Sigmoid colon (tissue), 7 donors: Measurements from ENCODE around the gene RAVER2. TPM values are rescaled to one million over a fixed set of nuclear protein-coding genes. Genes with fewer than 3 reads are reported as not detected.

ENCODE experiments used
- DNase-seq: peaks from one replicate; pipeline ENCODE4 v3.0.0-alpha.2; 2019
- H3K27ac ChIP-seq, 4 donors: fragments of 200-600 bp; sonication (generic); one replicate each; pipeline ENCODE4 v1.5.1; 2016 to 2019; ENCODE audit warnings: mild to moderate bottlenecking in 1 of 4
- H3K27me3 ChIP-seq, 3 donors: fragments of 200-600 bp; sonication (generic); one replicate each; pipeline ENCODE4 v1.5.1; 2019; ENCODE audit warnings: mild to moderate bottlenecking in 1 of 3
- H3K36me3 ChIP-seq, 4 donors: fragments of 200-600 bp; sonication (generic); one replicate each; pipeline ENCODE4 v1.5.1; 2016 to 2019
- H3K4me1 ChIP-seq, 4 donors: fragments of 200-600 bp; sonication (generic); one replicate each; pipeline ENCODE4 v1.5.1; 2017 to 2019
- H3K4me3 ChIP-seq, 4 donors: fragments of 200-600 bp; sonication (generic); one replicate each; pipeline ENCODE4 v1.5.1; 2017 to 2019; ENCODE audit warnings: mild to moderate bottlenecking in 2 of 4, moderate library complexity in 1 of 4
- H3K9me3 ChIP-seq, 4 donors: fragments of 200-600 bp in 3 of 4; sonication (generic) in 3 of 4; one replicate each; pipeline versions ENCODE4 v1.5.1 to v1.6.1; 2013 to 2019
- EP300 ChIP-seq, 4 donors: sonication (generic); formaldehyde crosslinking; IDR thresholded peaks; one replicate each; pipeline ENCODE4 v1.6.1; 2017; ENCODE audit warnings: antibody characterized with exemption in 4 of 4
- POLR2A ChIP-seq, 2 donors: fragments of 450-650 bp; IDR thresholded peaks; one replicate each; pipeline ENCODE4 v1.6.1; 2016; ENCODE audit warnings: antibody characterized with exemption in 2 of 2, mild to moderate bottlenecking in 2 of 2, moderate library complexity in 2 of 2
- POLR2AphosphoS5 ChIP-seq, 4 donors: sonication (generic); formaldehyde crosslinking; IDR thresholded peaks; one replicate each; pipeline ENCODE4 v1.6.1; 2017; ENCODE audit warnings: antibody characterized with exemption in 4 of 4
- WGBS, 2 donors: extraction: QIAGEN DNeasy Blood & Tissue Kit; methylation state at CpG; one replicate each; pipeline ENCODE4 v1.1.7; 2013; 5-methylcytosine and 5-hydroxymethylcytosine counted together
- intact Hi-C: fragments of 100-400 bp; cut with DNase I; formaldehyde crosslinking; loops from one replicate; pipeline ENCODE4 v1.15.1; 2023
- polyA plus RNA-seq, 3 donors: library from polyadenylated mRNA; stranded (reverse); fragments of 200-250 nt; gene quantifications; one replicate each; pipeline ENCODE4 v1.2.3, GENCODE V29; 2013
- total RNA-seq, 4 donors: library from RNA; depleted of rRNA; stranded (reverse); fragments of >200 nt; gene quantifications; one replicate each; pipeline ENCODE4 v1.1.0, GENCODE V29; 2016
- TF ChIP-seq, protein P1 (sequence below), 4 experiments: fragments of 450-650 bp in 3 of 4; fragments of 200-600 bp in 1 of 4; IDR thresholded peaks; one replicate each; pipeline ENCODE4 v1.5.1; 2016 to 2019; ENCODE audit warnings: antibody characterized with exemption in 4 of 4, mild to moderate bottlenecking in 3 of 4, moderate library complexity in 2 of 4
- donor health status: healthy with polysubstance abuse.
- donor health status: Bipolar disorder and iron deficiency.
- donor health status: healthy.

RAVER2 gene
- total and polyA plus RNA-seq, 7 donors, result 11.9 to 48.8 (median 17.5) TPM

DNA sequence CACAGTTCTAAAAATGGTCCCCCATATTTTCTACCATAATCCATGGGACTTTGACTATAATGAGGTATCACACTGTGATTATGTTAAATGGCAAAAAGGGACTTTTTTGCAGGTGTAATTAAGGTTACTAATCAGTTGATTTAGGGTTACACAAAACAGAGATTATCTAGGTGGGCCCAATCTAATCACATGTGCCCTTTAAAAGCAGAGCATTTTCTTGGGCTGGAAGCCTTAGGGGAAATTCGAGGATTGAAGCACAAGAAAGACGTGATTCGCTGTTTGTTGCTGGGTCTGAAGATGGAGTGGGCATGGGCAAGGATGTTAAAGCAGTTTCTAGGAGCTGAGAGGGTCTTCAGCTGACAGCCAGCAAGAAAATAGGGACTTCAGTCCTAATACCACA, 13.4 kb downstream of the RAVER2 start:
- Histone ChIP-seq H3K27ac (no peak overlapping the region), H3K36me3 (no peaks in the 10 kb centered on the region), H3K27me3 (no peaks in the 10 kb centered on the region), H3K4me1 (no peaks in the 10 kb centered on the region), H3K9me3 (no peaks in the 10 kb centered on the region), H3K4me3 (no peak overlapping the region)
- no peak for TF ChIP-seq POLR2AphosphoS5 (IDR thresholded peaks at IDR 0.05)
- TF ChIP-seq EP300 (IDR thresholded peaks at IDR 0.05), result no peak
- TF ChIP-seq, protein P1, sequence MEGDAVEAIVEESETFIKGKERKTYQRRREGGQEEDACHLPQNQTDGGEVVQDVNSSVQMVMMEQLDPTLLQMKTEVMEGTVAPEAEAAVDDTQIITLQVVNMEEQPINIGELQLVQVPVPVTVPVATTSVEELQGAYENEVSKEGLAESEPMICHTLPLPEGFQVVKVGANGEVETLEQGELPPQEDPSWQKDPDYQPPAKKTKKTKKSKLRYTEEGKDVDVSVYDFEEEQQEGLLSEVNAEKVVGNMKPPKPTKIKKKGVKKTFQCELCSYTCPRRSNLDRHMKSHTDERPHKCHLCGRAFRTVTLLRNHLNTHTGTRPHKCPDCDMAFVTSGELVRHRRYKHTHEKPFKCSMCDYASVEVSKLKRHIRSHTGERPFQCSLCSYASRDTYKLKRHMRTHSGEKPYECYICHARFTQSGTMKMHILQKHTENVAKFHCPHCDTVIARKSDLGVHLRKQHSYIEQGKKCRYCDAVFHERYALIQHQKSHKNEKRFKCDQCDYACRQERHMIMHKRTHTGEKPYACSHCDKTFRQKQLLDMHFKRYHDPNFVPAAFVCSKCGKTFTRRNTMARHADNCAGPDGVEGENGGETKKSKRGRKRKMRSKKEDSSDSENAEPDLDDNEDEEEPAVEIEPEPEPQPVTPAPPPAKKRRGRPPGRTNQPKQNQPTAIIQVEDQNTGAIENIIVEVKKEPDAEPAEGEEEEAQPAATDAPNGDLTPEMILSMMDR (IDR thresholded peaks at IDR 0.05), result no peak
- no peak for DNase-seq
- intact Hi-C loops, result no loop called here
- 95 to 96% methylated on average over 3 of the region's 3 CpGs for WGBS, 2 donors

GRCh38 chr1:64759968-64760367, 15.1 kb downstream of the RAVER2 start:
- no peaks in the 10 kb centered on the region for H3K27me3 ChIP-seq
- H3K27ac ChIP-seq, result no peak overlapping the region
- intact Hi-C loops, result no loop called here
- H3K36me3 ChIP-seq, result no peaks in the 10 kb centered on the region
- TF ChIP-seq POLR2AphosphoS5 (IDR thresholded peaks at IDR 0.05) (no peak), POLR2A (IDR thresholded peaks at IDR 0.05) (no peak), EP300 (IDR thresholded peaks at IDR 0.05) (no peak)
- TF ChIP-seq, protein P1 (IDR thresholded peaks at IDR 0.05), result no peak
- no peaks in the 10 kb centered on the region for H3K9me3 ChIP-seq
- 64 to 68% methylated on average over 1 of the region's 1 CpG for WGBS, 2 donors
- no peaks in the 10 kb centered on the region for H3K4me1 ChIP-seq
- no peak for DNase-seq
- H3K4me3 ChIP-seq, result no peak overlapping the region

DNA sequence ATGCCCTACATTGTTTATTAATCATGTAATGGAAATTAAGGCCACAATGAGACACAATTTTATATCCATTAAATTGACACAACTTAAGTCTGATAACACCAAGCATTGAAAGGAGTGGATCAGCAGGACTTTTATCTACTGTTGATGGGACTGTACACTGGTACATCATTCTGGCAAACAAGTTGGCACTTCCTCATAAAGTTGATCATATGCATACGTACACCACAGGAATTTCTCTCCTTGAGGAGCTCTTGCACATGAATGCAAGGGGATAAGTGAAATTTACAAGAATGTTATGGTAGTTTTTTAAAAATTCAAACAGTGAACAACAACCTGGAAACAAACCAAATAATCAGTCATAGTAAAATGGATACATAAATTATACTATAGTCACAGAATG, 20.1 kb downstream of the RAVER2 start:
- H3K27me3 ChIP-seq, result no peaks in the 10 kb centered on the region
- 71 to 75% methylated on average over 1 of the region's 1 CpG for WGBS, 2 donors
- no peaks in the 10 kb centered on the region for H3K9me3 ChIP-seq
- H3K36me3 ChIP-seq, result peaks cover 0 to 8% (median 0%) of the 10 kb centered on the region in 4 donors
- no peak overlapping the region for H3K27ac ChIP-seq
- intact Hi-C loops, result no loop called here
- H3K4me1 ChIP-seq, result no peaks in the 10 kb centered on the region
- no peak for DNase-seq
- H3K4me3 ChIP-seq, result no peak overlapping the region
- TF ChIP-seq POLR2A (IDR thresholded peaks at IDR 0.05), result no peak
- TF ChIP-seq EP300 (IDR thresholded peaks at IDR 0.05), result no peak
- no peak for TF ChIP-seq POLR2AphosphoS5 (IDR thresholded peaks at IDR 0.05)
- TF ChIP-seq, protein P1 (IDR thresholded peaks at IDR 0.05), result no peak

GRCh38 chr1:64765826-64766225, 21.0 kb downstream of the RAVER2 start:
- H3K9me3 ChIP-seq, result no peaks in the 10 kb centered on the region
- no peak overlapping the region for H3K27ac ChIP-seq
- H3K27me3 ChIP-seq, result no peaks in the 10 kb centered on the region
- TF ChIP-seq POLR2A (IDR thresholded peaks at IDR 0.05) (no peak), POLR2AphosphoS5 (IDR thresholded peaks at IDR 0.05) (no peak), EP300 (IDR thresholded peaks at IDR 0.05) (no peak)
- TF ChIP-seq, protein P1 (IDR thresholded peaks at IDR 0.05), result no peak
- intact Hi-C loops, result no loop called here
- H3K4me1 ChIP-seq, result no peaks in the 10 kb centered on the region
- DNase-seq, result no peak
- WGBS, 2 donors, result 21 to 65% methylated on average over 2 of the region's 2 CpGs
- H3K4me3 ChIP-seq, result no peak overlapping the region
- peaks cover 0 to 16% (median 2%) of the 10 kb centered on the region in 4 donors for H3K36me3 ChIP-seq

DNA sequence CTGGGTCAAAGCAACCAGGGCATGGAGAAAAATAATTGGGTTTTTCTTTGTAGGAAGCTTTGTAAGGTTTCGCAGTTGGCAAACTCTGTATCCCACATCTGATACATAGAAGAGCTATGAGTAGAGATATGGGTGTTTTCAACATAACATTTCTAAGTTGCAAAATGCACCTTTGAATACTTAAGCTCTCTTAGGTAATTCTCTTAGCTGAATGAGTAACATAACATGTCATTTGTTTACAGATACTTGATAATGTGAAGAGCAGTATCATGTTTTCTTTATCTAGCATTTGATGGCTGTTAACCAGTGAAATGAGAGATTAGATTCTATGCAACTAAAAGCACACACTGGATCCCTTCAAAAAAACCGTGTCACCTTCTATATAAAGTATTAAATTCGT, 21.6 kb downstream of the RAVER2 start:
- H3K27me3 ChIP-seq, result no peaks in the 10 kb centered on the region
- intact Hi-C loops, result no loop called here
- peaks cover 0 to 18% (median 2%) of the 10 kb centered on the region in 4 donors for H3K36me3 ChIP-seq
- no peak overlapping the region for H3K27ac ChIP-seq
- TF ChIP-seq POLR2AphosphoS5 (IDR thresholded peaks at IDR 0.05) (no peak), EP300 (IDR thresholded peaks at IDR 0.05) (no peak), POLR2A (IDR thresholded peaks at IDR 0.05) (no peak)
- TF ChIP-seq, protein P1 (IDR thresholded peaks at IDR 0.05), result no peak
- H3K9me3 ChIP-seq, result no peaks in the 10 kb centered on the region
- DNase-seq, result no peak
- no peaks in the 10 kb centered on the region for H3K4me1 ChIP-seq
- H3K4me3 ChIP-seq, result no peak overlapping the region
- WGBS, 2 donors, result 88 to 91% methylated on average over 3 of the region's 3 CpGs
